Measurements from ENCODE around the gene TACSTD2.

DNA sequence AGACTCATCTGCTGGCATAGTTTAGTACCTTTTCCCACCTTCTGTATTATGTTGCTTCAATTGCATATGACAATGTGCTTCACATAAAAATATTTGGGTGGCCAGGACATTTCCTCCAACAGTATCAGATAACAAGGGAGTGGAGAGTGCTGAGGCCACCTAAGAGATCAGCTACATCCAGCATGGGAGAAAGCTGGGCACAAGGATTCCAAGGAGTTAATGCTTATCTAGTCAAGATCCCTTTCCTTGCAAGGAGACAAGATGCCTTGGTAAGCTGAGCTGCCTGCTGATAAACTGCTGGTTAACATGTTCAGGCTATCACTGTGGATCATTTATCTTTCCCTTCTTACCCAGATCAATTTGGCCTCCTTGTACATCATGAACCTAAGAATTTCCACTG, 5.4 kb downstream of the TACSTD2 start:
- TF ChIP-seq, protein P1, sequence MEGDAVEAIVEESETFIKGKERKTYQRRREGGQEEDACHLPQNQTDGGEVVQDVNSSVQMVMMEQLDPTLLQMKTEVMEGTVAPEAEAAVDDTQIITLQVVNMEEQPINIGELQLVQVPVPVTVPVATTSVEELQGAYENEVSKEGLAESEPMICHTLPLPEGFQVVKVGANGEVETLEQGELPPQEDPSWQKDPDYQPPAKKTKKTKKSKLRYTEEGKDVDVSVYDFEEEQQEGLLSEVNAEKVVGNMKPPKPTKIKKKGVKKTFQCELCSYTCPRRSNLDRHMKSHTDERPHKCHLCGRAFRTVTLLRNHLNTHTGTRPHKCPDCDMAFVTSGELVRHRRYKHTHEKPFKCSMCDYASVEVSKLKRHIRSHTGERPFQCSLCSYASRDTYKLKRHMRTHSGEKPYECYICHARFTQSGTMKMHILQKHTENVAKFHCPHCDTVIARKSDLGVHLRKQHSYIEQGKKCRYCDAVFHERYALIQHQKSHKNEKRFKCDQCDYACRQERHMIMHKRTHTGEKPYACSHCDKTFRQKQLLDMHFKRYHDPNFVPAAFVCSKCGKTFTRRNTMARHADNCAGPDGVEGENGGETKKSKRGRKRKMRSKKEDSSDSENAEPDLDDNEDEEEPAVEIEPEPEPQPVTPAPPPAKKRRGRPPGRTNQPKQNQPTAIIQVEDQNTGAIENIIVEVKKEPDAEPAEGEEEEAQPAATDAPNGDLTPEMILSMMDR (IDR thresholded peaks at IDR 0.05), result no peak
- no peak for TF ChIP-seq EZH2 (IDR thresholded peaks at IDR 0.05; ENCODE audit: borderline replicate concordance, insufficient read depth, low read depth, low read length, poor library complexity, severe bottlenecking)
